ENCODE measurements around the gene VEGFC. TPM values are rescaled to one million over a fixed set of nuclear protein-coding genes. Genes with fewer than 3 reads are reported as not detected.

VEGFC gene
- total RNA-seq, 1 donor from 2014 or later, result 14.2 TPM

GRCh38 chr4:176680668-176681180, 112.0 kb downstream of the VEGFC start:
- Histone ChIP-seq H3K27ac (no peak overlapping the region), H3K4me1 (no peaks in the 10 kb centered on the region), H3K9me3 (no peaks in the 10 kb centered on the region), H3K27me3 (no peaks in the 10 kb centered on the region), H3K4me3 (no peak overlapping the region), H3K36me3 (no peaks in the 10 kb centered on the region)
- intact Hi-C loops (cut with DNase I), result no loop called here
- no peak for DNase-seq (ENCODE audit: extremely low spot score in 2 of 2)
- TF ChIP-seq POLR2A (IDR thresholded peaks at IDR 0.05), result no peak
- TF ChIP-seq POLR2AphosphoS5 (IDR thresholded peaks at IDR 0.05; ENCODE audit: insufficient read depth in 1 of 2, low read depth in 1 of 2), result no peak
- no peak for TF ChIP-seq CTCF (IDR thresholded peaks at IDR 0.05)

GRCh38 chr4:176676901-176677300, 115.8 kb downstream of the VEGFC start:
- intact Hi-C loops (cut with DNase I), result no loop called here
- no peaks in the 10 kb centered on the region for H3K27me3 ChIP-seq
- H3K36me3 ChIP-seq, result no peaks in the 10 kb centered on the region

GRCh38 chr4:176675810-176676209, 116.9 kb downstream of the VEGFC start:
- no peaks in the 10 kb centered on the region for H3K9me3 ChIP-seq
- intact Hi-C loops (cut with DNase I), result no loop called here
- TF ChIP-seq POLR2AphosphoS5 (IDR thresholded peaks at IDR 0.05; ENCODE audit: insufficient read depth in 1 of 2, low read depth in 1 of 2) (no peak), POLR2A (IDR thresholded peaks at IDR 0.05) (no peak), CTCF (IDR thresholded peaks at IDR 0.05) (no peak)
- H3K4me1 ChIP-seq, result no peaks in the 10 kb centered on the region
- no peaks in the 10 kb centered on the region for H3K36me3 ChIP-seq
- H3K27ac ChIP-seq, result no peak overlapping the region
- H3K27me3 ChIP-seq, result no peaks in the 10 kb centered on the region
- no peak overlapping the region for H3K4me3 ChIP-seq
- DNase-seq (ENCODE audit: extremely low spot score in 2 of 2), result no peak

More at GRCh38 chr4:176676901-176677300, 115.8 kb downstream of the VEGFC start:
- Histone ChIP-seq H3K9me3 (no peaks in the 10 kb centered on the region), H3K4me1 (no peaks in the 10 kb centered on the region), H3K27ac (no peak overlapping the region), H3K4me3 (no peak overlapping the region)
- TF ChIP-seq POLR2A (IDR thresholded peaks at IDR 0.05) (no peak), POLR2AphosphoS5 (IDR thresholded peaks at IDR 0.05; ENCODE audit: insufficient read depth in 1 of 2, low read depth in 1 of 2) (no peak), CTCF (IDR thresholded peaks at IDR 0.05) (no peak)
- no peak for DNase-seq (ENCODE audit: extremely low spot score in 2 of 2)

- no peaks in the 10 kb centered on the region for H3K36me3 ChIP-seq
- no peak for DNase-seq (ENCODE audit: extremely low spot score in 2 of 2)
- H3K4me1 ChIP-seq, result no peaks in the 10 kb centered on the region
- no peaks in the 10 kb centered on the region for H3K27me3 ChIP-seq
- H3K9me3 ChIP-seq, result no peaks in the 10 kb centered on the region
- intact Hi-C loops (cut with DNase I), result no loop called here
- H3K27ac ChIP-seq, result no peak overlapping the region
- TF ChIP-seq CTCF (IDR thresholded peaks at IDR 0.05), result no peak
- no peak for TF ChIP-seq POLR2A (IDR thresholded peaks at IDR 0.05)
- TF ChIP-seq POLR2AphosphoS5 (IDR thresholded peaks at IDR 0.05; ENCODE audit: insufficient read depth in 1 of 2, low read depth in 1 of 2), result no peak
- H3K4me3 ChIP-seq, result no peak overlapping the region
Measured at GRCh38 chr4:176671532-176671931, 121.2 kb downstream of the VEGFC start.

GRCh38 chr4:176668324-176668723, 124.4 kb downstream of the VEGFC start:
- no peak for DNase-seq (ENCODE audit: extremely low spot score in 2 of 2)
- no peak for TF ChIP-seq POLR2A (IDR thresholded peaks at IDR 0.05)
- Histone ChIP-seq H3K4me3 (no peak overlapping the region), H3K9me3 (no peaks in the 10 kb centered on the region), H3K27ac (no peak overlapping the region), H3K4me1 (no peaks in the 10 kb centered on the region), H3K36me3 (no peaks in the 10 kb centered on the region), H3K27me3 (no peaks in the 10 kb centered on the region)
- intact Hi-C loops (cut with DNase I), result no loop called here
